GM06990 (cell line): ENCODE measurements around the gene SPATA31C1.

Source experiments
- DNase-seq: peaks from one replicate; pipeline ENCODE4 v3.0.0-alpha.2; 2011; ENCODE audit not compliant: insufficient read length; ENCODE audit errors: extremely low read depth
- H3K27me3 ChIP-seq: replicated peaks from 2 replicates; pipeline ENCODE4 v1.6.0; 2011; ENCODE audit warnings: low read length; ENCODE audit not compliant: control insufficient read depth, insufficient read depth
- H3K36me3 ChIP-seq: 2 replicates; pipeline ENCODE4 v1.5.1; 2011; ENCODE audit warnings: low read length; ENCODE audit not compliant: control insufficient read depth, insufficient read depth
- H3K4me3 ChIP-seq: replicated peaks from 2 replicates; pipeline ENCODE4 v1.5.1; 2011; ENCODE audit warnings: low read depth, mild to moderate bottlenecking, control low read depth, low read length
- CTCF ChIP-seq: IDR thresholded peaks from 2 replicates; pipeline ENCODE4 v1.5.1; 2011; ENCODE audit warnings: low read length, control low read depth, mild to moderate bottlenecking, inconsistent platforms; ENCODE audit not compliant: insufficient read depth, poor library complexity, severe bottlenecking

SPATA31C1 gene

GRCh38 chr9:87957839-87958238, 40.1 kb downstream of the SPATA31C1 start:
- no peak for TF ChIP-seq CTCF
- no peak for DNase-seq

GRCh38 chr9:87958591-87958990, 40.8 kb downstream of the SPATA31C1 start:
- no peak for TF ChIP-seq CTCF
- no peaks in the 10 kb centered on the region for H3K36me3 ChIP-seq

More at GRCh38 chr9:87957839-87958238, 40.1 kb downstream of the SPATA31C1 start:
- Histone ChIP-seq H3K4me3 (no peak overlapping the region), H3K36me3 (no peaks in the 10 kb centered on the region), H3K27me3 (no peaks in the 10 kb centered on the region)

GRCh38 chr9:87959916-87960581, 42.3 kb downstream of the SPATA31C1 start:
- Histone ChIP-seq H3K36me3 (no peaks in the 10 kb centered on the region), H3K4me3 (no peak overlapping the region), H3K27me3 (no peaks in the 10 kb centered on the region)
- DNase-seq: no peak
- TF ChIP-seq CTCF: no peak

More at GRCh38 chr9:87958591-87958990, 40.8 kb downstream of the SPATA31C1 start:
- no peak for DNase-seq
- no peak overlapping the region for H3K4me3 ChIP-seq
- no peaks in the 10 kb centered on the region for H3K27me3 ChIP-seq

- Histone ChIP-seq H3K27me3 (no peaks in the 10 kb centered on the region), H3K4me3 (no peak overlapping the region), H3K36me3 (no peaks in the 10 kb centered on the region)
- DNase-seq: no peak
- TF ChIP-seq CTCF: no peak
Measured at GRCh38 chr9:87963770-87964169, 46.0 kb downstream of the SPATA31C1 start.

- Histone ChIP-seq H3K36me3 (no peaks in the 10 kb centered on the region), H3K27me3 (no peaks in the 10 kb centered on the region), H3K4me3 (no peak overlapping the region)
- no peak for TF ChIP-seq CTCF
- no peak for DNase-seq
Measured at GRCh38 chr9:87964826-87965225, 47.1 kb downstream of the SPATA31C1 start.

- DNase-seq: no peak
- TF ChIP-seq CTCF: no peak
- Histone ChIP-seq H3K4me3 (no peak overlapping the region), H3K27me3 (no peaks in the 10 kb centered on the region), H3K36me3 (no peaks in the 10 kb centered on the region)
Measured at GRCh38 chr9:87968155-87968554, 50.4 kb downstream of the SPATA31C1 start.
